Nephron progenitor cell (in vitro differentiated cells): ENCODE measurements around the gene THSD4.
A peak's percentile ranks its signal among the peaks of the same experiment; 100 is the strongest.

Experiments used
- DNase-seq: peaks from one replicate; pipeline ENCODE4 v3.0.0; 2021
- H3K27ac Mint-ChIP-seq: 2 replicates; pipeline ENCODE4 v1.8.0; 2021; ENCODE audit warnings: mild to moderate bottlenecking, moderate library complexity, mixed read lengths
- H3K27me3 Mint-ChIP-seq: 2 replicates; pipeline ENCODE4 v1.8.0; 2021; ENCODE audit warnings: mild to moderate bottlenecking, low read depth, mixed read lengths; ENCODE audit not compliant: poor library complexity
- H3K36me3 Mint-ChIP-seq: 2 replicates; pipeline ENCODE4 v1.8.0; 2021; ENCODE audit warnings: low read depth, mixed read lengths
- H3K4me1 Mint-ChIP-seq: 2 replicates; pipeline ENCODE4 v1.8.0; 2021; ENCODE audit warnings: mixed read lengths
- H3K4me3 Mint-ChIP-seq: 2 replicates; pipeline ENCODE4 v1.8.0; 2021; ENCODE audit warnings: mild to moderate bottlenecking, moderate library complexity, mixed read lengths
- H3K9me3 Mint-ChIP-seq: 2 replicates; pipeline ENCODE4 v1.8.0; 2021; ENCODE audit warnings: mild to moderate bottlenecking, moderate library complexity, mixed read lengths
- CTCF ChIP-seq: fragments of 200-600 bp; sonication (generic); IDR thresholded peaks from 2 replicates; pipeline ENCODE4 v1.5.0; 2021; ENCODE audit warnings: antibody characterized with exemption

THSD4 gene

GRCh38 chr15:71581398-71581930, 466.2 kb downstream of the THSD4 start:
- H3K9me3 Mint-ChIP-seq: peaks cover 29% of the 10 kb centered on the region
- no peak overlapping the region for H3K27ac Mint-ChIP-seq
- H3K4me1 Mint-ChIP-seq: no peaks in the 10 kb centered on the region
- peaks cover 20% of the 10 kb centered on the region for H3K36me3 Mint-ChIP-seq
- no peak overlapping the region for H3K4me3 Mint-ChIP-seq
- no peaks in the 10 kb centered on the region for H3K27me3 Mint-ChIP-seq
- no peak for DNase-seq
- no peak for TF ChIP-seq CTCF

GRCh38 chr15:71585159-71585558, 469.9 kb downstream of the THSD4 start:
- DNase-seq: no peak
- Mint-ChIP-seq H3K36me3 (peaks cover 25% of the 10 kb centered on the region), H3K9me3 (peaks cover 35% of the 10 kb centered on the region), H3K4me3 (no peak overlapping the region), H3K27ac (no peak overlapping the region), H3K27me3 (no peaks in the 10 kb centered on the region), H3K4me1 (peaks cover 13% of the 10 kb centered on the region)
- no peak for TF ChIP-seq CTCF

GRCh38 chr15:71586463-71586862, 471.2 kb downstream of the THSD4 start:
- Mint-ChIP-seq H3K27me3 (no peaks in the 10 kb centered on the region), H3K4me1 (peaks cover 18% of the 10 kb centered on the region), H3K4me3 (no peak overlapping the region), H3K36me3 (peaks cover 25% of the 10 kb centered on the region), H3K27ac (no peak overlapping the region), H3K9me3 (peaks cover 35% of the 10 kb centered on the region)
- no peak for TF ChIP-seq CTCF
- DNase-seq: no peak

GRCh38 chr15:71588746-71589145, 473.5 kb downstream of the THSD4 start:
- peak overlapping the region; percentile 17 for H3K27ac Mint-ChIP-seq
- peaks cover 29% of the 10 kb centered on the region for H3K4me1 Mint-ChIP-seq
- no peak for DNase-seq
- H3K27me3 Mint-ChIP-seq: no peaks in the 10 kb centered on the region
- no peak overlapping the region for H3K4me3 Mint-ChIP-seq
- peaks cover 30% of the 10 kb centered on the region for H3K9me3 Mint-ChIP-seq
- peaks cover 20% of the 10 kb centered on the region for H3K36me3 Mint-ChIP-seq
- no peak for TF ChIP-seq CTCF

- Mint-ChIP-seq H3K9me3 (peaks cover 27% of the 10 kb centered on the region), H3K36me3 (peaks cover 25% of the 10 kb centered on the region), H3K4me1 (peaks cover 29% of the 10 kb centered on the region), H3K27ac (no peak overlapping the region), H3K4me3 (no peak overlapping the region), H3K27me3 (no peaks in the 10 kb centered on the region)
- TF ChIP-seq CTCF: no peak
- DNase-seq: no peak
Observed at GRCh38 chr15:71591057-71591456, 475.8 kb downstream of the THSD4 start.

- no peak for TF ChIP-seq CTCF
- no peak overlapping the region for H3K4me3 Mint-ChIP-seq
- no peaks in the 10 kb centered on the region for H3K27me3 Mint-ChIP-seq
- peaks cover 20% of the 10 kb centered on the region for H3K36me3 Mint-ChIP-seq
- peaks cover 20% of the 10 kb centered on the region for H3K9me3 Mint-ChIP-seq
- H3K27ac Mint-ChIP-seq: no peak overlapping the region
- DNase-seq: no peak
- H3K4me1 Mint-ChIP-seq: peaks cover 37% of the 10 kb centered on the region
Observed at GRCh38 chr15:71592203-71592602, 476.9 kb downstream of the THSD4 start.
